ENCODE data around the gene NRCAM.

The NRCAM gene

GRCh38 chr7:108461840-108462239 lies 5.6 kb upstream of the NRCAM start:
- DNase-seq (ENCODE audit: extremely low spot score), result no peak
- no peak for TF ChIP-seq CTCF (IDR thresholded peaks at IDR 0.05; ENCODE audit: control extremely low read depth, extremely low read depth, low read depth, missing control alignments)
- ChIA-PET CTCF (interaction anchor here (1.0 to 3.3 kb wide), 4 partner anchors 8 to 107 kb away, joined by 3 to 24 read pairs (median 7); no protein-coding TSS in a partner anchor), POLR2A (no interaction called here)

- no peak for TF ChIP-seq CTCF (IDR thresholded peaks at IDR 0.05; ENCODE audit: control extremely low read depth, extremely low read depth, low read depth, missing control alignments)
- no peak for DNase-seq (ENCODE audit: extremely low spot score)
- ChIA-PET CTCF (interaction anchor here (0.8 to 3.3 kb wide), 10 partner anchors 9 to 106 kb away, joined by 3 to 24 read pairs (median 6); no protein-coding TSS in a partner anchor), POLR2A (no interaction called here)
These were observed 4.7 kb upstream of the NRCAM start for GRCh38 chr7:108460964-108461363.

GRCh38 chr7:108459922-108460551 lies 3.8 kb upstream of the NRCAM start:
- CTCF ChIA-PET, result interaction anchor here (0.7 to 3.3 kb wide), 16 partner anchors 10 to 314 kb away, joined by 3 to 24 read pairs (median 4); no protein-coding TSS in a partner anchor
- peak; percentile 46 for DNase-seq (ENCODE audit: extremely low spot score)
- POLR2A ChIA-PET, result interaction anchor here (0.6 kb wide), 1 partner anchor 1291 kb away, joined by 7 read pairs; the partner anchor contains the start of gene HBP1
- TF ChIP-seq CTCF (IDR thresholded peaks at IDR 0.05; ENCODE audit: control extremely low read depth, extremely low read depth, low read depth, missing control alignments), result peak; percentile 62

GRCh38 chr7:108457871-108458270 lies 1.6 kb upstream of the NRCAM start:
- TF ChIP-seq CTCF (IDR thresholded peaks at IDR 0.05; ENCODE audit: control extremely low read depth, extremely low read depth, low read depth, missing control alignments), result no peak
- DNase-seq (ENCODE audit: extremely low spot score), result no peak
- ChIA-PET POLR2A (no interaction called here), CTCF (interaction anchor here (1.6 to 2.7 kb wide), 3 partner anchors 10 to 280 kb away, joined by 5 to 12 read pairs (median 5); no protein-coding TSS in a partner anchor)

- CTCF ChIA-PET, result interaction anchor here (1.1 to 2.7 kb wide), 5 partner anchors 8 to 46 kb away, joined by 3 to 12 read pairs (median 5); no protein-coding TSS in a partner anchor
- no peak for TF ChIP-seq CTCF (IDR thresholded peaks at IDR 0.05; ENCODE audit: control extremely low read depth, extremely low read depth, low read depth, missing control alignments)
- POLR2A ChIA-PET, result no interaction called here
- DNase-seq (ENCODE audit: extremely low spot score), result no peak
These were observed 757 bp upstream of the NRCAM start for GRCh38 chr7:108456845-108457540.

- DNase-seq (ENCODE audit: extremely low spot score), result peak; percentile 54
- no peak for TF ChIP-seq CTCF (IDR thresholded peaks at IDR 0.05; ENCODE audit: control extremely low read depth, extremely low read depth, low read depth, missing control alignments)
- CTCF ChIA-PET, result interaction anchor here (0.9 to 3.8 kb wide), 8 partner anchors 10 to 41 kb away, joined by 3 to 47 read pairs (median 5); no protein-coding TSS in a partner anchor
- POLR2A ChIA-PET, result no interaction called here
These were observed 662 bp downstream of the NRCAM start for GRCh38 chr7:108455551-108455997.

Data from GM10248 (cell line).